Stimulated activated CD8-positive, alpha-beta memory T cell treated with anti-CD3 and anti-CD28 coated beads, Interleukin-15, amount 100 ng/mL, for 4 hours (primary cell): ENCODE data around the gene SFXN1.
"Not testable (repeated sequence)": the region's sequence is repeated elsewhere in the genome, so short reads cannot be mapped to it uniquely, and the experiment has no call there.

Experiments used
- DNase-seq, 2 donors: peaks; one replicate each; pipeline ENCODE4 v3.0.0-alpha.2; 2020; ENCODE audit warnings: low read depth in 2 of 2

Gene SFXN1, protein sequence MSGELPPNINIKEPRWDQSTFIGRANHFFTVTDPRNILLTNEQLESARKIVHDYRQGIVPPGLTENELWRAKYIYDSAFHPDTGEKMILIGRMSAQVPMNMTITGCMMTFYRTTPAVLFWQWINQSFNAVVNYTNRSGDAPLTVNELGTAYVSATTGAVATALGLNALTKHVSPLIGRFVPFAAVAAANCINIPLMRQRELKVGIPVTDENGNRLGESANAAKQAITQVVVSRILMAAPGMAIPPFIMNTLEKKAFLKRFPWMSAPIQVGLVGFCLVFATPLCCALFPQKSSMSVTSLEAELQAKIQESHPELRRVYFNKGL

DNA sequence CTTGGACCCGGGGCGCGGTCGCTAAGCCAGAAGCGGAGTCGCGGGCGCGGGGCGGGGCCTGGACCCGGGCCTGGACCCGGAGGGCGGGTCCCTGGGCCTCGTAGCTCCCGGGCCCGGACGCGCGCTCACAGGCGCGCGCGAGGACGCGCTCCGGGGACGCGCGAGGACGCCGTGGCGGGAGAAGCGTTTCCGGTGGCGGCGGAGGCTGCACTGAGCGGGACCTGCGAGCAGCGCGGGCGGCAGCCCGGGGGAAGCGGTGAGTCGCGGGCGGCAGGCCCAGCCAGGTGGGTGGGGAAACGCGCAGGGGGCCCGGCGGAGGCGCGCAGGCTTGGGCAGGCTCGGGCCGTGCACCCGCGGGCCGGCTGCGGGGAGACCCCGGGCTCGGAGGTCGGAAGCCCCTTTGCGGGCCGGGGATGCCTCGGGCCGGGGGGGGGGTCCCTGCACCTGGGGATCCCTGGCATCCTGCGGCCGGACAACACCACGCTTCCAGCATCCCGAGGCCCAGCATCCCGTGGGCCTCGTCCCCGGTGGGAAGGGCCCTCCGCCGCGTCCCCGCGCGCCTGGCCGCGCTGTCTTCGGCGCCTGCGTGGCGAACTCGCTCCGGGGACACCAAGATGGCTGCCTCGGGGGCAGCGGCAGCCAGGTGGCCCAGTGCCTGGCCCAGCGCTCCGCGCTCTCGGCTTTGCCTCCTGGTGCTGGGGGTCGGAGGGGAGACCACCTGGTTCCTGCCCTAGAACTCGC, at the start of gene SFXN1:
TSS of gene SFXN1 (plus strand) at position 177 of the 741 bp plus-strand sequence. CDS start 13,544 bp downstream, outside the sequence.
- DNase-seq: peak; percentile 56 to 76

DNA sequence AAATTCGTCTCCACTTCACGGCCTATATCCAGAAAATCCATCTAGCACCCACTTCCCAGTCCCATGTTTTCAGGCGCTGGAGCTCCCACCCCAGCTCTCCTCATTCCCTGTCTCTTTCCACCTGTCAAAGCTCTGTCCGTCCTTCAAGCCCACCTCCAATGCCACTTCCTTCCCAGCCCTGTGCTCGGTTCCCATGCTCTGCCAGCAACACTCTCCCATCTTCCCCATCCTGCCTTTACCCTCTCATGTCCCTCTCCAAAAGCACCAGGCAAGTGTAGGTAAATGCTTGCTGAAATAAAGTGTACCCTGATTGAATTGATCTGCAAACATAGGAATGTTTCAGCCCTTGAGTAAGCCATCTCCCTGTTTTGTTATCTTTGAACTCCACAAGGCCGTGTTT, 43.6 kb upstream of the SFXN1 start:
- no peak for DNase-seq

DNA sequence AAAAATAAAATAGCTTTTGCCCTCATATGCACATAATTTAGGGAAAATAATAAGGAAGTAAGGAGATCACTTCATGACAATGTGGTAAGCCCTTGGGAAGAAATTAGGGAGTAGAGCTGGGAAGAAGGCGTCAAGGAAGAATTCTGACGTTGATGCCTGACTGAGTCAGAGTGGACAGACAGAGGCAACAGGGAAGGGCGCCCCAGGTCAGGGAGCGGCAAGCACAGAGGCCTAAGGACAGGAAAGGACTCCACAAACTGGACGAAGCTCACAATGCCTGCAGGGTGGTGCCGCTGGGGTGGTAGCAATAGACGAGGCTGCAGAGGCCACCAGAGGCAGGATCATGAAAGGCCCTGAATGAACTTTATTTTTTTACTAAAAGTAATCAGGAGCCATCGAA, 42.0 kb upstream of the SFXN1 start:
- no peak for DNase-seq

DNA sequence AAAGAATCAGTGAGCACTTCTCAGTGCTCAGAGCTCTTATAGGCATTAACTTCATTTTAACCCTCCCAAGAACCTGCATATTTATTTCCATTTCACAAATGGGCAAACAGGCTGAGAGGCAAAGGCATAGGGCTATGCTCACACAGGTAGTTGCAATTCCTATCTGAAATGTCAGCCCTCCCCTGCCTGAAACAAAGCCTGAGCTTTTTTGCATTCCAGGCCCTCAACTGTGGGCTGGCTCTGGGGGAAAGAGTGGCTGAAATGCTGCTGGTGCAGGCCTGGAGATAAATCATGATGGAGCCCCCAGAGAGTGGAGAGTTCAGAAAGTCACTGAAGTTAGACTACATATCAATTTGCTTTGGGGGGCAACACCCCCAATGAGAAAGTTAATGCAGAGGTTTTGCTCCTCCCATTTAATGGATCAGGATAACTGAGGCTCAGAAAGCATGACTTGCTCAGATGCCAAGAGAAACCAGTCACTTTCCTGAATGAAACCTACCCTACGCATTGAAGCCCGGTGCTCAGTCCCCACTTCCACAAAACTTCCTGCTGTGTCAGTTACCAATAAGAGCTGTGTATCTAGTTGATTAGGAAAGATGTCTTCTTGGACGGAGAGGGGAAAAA, 40.0 kb upstream of the SFXN1 start:
- no peak for DNase-seq

DNA sequence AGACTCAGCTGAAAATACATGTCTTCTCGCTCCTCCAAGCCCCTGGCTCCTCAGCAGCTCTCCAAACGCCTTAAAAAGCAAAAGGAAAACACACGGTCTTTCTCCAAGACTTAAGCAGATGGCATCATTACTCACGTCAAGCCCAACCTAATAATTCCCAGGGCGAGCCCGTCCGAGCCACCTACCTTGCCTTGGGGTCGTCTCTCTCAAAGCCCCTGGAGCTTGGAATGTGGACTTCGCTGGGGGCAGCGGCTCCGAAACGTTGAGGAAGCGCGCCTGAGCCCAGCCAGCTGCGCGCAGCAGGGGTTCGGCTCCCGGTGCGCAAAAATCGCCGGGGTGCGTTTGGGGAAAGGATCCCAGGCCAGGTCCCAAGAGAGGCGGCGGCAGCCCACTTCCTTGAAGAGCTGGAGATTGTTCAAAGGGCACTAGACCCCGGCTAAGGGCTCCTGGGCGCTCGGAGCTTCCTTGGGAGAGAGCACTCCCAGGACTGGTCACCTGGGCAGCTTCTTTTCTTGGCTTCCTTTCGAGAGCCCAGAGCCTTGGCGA, 34.8 kb upstream of the SFXN1 start:
- no peak for DNase-seq

DNA sequence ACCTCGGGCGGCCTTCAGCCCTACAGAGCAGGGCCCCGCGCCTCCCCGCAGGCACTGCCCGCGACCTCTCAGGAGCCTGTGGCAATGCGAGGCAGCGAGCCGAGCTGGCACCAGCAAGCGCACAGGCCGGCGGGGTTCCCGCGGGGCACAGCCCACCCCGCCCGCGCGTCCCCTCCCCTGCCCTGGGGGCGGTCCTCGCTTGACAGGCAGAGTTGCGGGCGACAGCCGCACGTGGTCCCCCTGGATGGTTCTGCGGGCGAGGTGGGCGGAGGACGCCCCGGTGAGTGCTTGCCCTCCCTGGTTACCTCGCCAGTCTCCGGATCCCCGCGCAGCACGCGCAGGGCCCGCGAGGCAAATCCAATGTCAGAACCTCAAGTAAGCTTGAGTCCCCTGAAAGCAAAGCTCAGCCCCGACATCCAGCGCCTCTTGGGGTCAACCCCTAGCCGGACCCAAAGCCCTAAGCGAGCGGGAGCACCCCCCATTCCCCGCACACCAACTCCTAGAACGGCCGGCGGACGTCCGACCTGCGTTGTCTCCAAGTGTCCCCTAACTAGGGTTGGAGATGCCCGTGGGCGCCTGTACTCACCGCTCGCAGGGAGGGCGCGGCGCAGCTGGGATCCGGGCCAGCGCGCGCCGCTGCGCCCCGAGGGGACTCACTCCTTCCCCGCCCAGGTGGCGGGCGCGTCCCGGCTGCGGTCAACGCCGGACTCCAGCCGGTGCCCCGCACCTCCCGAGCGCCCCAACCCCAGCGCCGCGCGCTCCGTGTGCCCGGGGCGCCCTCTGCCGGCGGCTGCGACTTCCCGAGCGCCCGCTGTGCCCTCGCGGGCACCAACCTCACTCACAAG, 34.1 kb upstream of the SFXN1 start, which contains the start of gene DRD1:
TSS of gene DRD1 (minus strand) at position 123 of the 845 bp plus-strand sequence. CDS start 1,083 bp downstream, outside the sequence.
- DNase-seq: peak in 1 of 2 donors; percentile 16

DNA sequence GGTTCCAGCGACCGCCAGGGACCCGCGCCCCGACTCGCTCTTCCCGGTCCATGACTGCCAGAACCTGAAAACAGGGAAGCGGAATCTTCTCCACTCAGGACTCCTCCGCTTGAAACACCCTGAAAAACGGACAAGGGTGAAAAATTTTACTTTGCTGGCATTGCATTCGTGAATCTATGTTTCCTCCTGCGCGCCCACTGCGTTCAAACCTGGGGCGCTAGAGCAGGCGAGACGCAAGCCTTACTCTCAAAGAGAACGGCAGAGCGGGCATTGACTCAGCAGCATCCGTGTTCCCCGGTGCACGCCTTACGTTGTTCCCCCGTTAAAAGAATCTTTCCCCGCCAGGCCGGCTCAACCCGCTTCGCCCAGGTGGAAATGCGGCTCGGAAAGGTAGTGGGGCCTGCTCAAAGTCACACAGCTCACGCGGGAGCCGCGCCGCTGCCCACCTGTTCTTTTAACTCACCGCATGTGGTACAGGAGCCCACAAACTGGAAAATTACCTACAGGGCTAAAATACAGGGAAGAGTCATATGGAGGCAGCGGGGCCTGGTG, 33.4 kb upstream of the SFXN1 start:
- DNase-seq: no peak

DNA sequence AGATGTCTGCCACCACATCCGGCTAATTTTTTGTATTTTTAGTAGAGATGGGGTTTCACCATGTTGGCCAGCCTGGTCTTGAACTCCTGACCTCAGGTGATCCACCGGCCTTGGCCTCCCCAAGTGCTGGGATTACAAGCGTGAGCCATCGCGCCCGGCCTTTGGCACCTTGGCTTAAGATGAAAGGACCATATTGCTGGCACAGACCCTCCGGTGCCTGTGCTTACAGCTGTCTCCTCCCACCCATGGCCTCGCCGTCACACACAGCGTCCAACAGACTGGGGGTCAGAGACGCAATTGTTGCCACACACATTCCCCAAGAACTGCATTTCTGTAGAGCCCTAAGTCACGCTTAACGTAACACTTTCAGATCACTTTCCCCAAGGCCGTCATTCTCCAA, 32.0 kb upstream of the SFXN1 start:
- DNase-seq: not testable (repeated sequence)

DNA sequence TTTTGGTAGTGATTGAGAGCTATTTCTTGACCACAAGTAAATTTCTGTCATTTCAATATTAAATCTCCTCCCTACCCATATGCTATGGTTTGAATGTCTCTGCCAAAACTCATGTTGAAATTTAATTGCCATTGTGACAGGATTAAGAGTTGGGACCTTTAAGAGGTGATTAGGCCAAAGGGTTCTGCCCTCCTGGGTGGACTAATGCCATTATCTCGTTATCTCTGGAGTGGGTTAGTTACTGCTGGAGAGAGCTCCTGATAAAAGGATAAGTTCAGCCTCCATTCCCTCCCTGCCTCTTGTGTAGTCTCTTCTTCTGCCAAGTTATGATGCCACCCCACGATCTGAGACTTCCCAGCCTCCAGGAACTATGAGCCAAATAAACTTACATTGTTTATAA, 30.8 kb upstream of the SFXN1 start:
- no peak for DNase-seq

DNA sequence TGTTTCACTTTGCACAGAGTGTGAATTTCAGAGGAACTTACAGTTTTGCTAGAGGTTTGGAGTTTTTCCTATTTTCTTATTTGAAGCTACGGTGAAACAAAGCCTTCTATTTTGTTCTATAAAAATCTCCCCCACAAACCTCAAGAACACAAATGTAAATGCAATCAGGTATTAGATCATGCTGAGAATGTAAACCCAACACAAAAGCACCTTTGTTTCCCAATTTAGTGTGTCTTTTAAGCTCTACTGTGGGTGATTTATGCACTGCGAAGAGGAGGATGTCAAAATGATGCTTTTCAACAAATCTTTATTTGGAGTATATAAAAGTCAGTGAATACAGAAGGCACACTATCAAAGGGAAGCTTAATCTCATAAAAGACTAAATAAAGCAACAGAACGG, 30.1 kb upstream of the SFXN1 start:
- no peak for DNase-seq

DNA sequence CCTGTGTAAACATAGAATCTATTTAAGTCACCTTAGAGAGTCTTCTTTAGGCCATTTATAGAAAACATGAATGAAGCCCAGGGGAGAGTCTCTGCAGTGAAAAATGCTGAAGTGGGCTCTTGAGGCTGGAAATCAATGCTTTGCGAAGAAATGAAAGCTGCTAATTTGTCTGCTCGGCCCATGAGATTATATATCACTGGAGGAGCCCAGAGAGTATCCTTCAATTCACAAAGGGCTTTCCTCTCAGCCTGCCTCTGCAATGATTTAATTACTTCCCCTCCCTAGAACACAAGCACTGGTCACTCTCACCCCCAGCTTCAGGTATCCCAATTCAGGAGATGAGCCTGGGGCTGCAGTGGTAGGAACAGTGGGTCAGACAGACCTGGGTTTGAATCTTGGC, 26.2 kb upstream of the SFXN1 start:
- no peak for DNase-seq

DNA sequence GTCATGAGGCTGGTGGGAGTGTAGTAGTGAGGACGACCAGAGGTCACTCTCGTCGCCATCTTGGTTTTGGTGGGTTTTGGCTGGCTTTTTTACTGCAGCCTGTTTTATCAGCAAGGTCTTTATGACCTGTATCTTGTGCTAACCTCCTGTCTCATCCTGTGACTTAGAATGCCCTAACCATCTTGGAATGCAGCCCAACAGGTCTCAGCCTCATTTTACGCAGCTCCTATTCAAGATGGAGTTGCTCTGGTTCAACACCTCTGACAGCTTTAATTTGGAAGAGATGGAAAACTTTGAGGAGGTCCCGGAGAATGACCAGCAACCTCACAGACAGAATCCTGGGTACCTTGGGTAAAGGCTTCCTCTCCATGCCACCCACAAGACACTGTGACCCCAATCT, 24.0 kb upstream of the SFXN1 start:
- DNase-seq: not testable (repeated sequence)

DNA sequence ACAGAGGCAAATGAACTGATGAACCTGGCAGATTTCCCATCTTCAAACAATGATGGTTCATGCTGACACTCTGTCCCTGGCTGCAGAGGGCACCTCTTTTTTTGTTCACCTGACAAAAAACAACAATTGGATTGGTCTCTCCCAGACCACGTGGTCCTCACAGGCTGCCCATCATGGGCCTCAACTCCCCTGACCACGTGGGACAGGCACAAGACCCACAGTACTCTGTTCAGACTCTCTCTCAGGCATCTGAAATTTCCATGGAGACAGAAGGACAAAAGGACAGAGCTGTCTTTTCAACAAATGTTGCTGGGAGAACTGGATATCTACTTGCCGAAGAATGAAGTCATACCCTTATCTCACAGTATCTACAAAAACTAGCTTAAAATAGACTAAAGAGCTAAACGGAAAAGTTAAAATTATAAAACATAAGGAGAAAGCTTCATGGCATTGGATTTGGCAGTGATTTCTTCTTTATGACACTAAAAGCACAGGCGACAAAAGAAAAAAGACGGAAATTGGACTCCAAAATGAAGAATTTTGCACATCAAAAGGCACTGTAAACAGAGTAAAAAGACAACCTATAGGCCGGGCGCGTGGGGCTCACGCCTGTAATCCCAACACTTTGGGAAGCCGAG, 22.1 kb upstream of the SFXN1 start:
- no peak for DNase-seq

DNA sequence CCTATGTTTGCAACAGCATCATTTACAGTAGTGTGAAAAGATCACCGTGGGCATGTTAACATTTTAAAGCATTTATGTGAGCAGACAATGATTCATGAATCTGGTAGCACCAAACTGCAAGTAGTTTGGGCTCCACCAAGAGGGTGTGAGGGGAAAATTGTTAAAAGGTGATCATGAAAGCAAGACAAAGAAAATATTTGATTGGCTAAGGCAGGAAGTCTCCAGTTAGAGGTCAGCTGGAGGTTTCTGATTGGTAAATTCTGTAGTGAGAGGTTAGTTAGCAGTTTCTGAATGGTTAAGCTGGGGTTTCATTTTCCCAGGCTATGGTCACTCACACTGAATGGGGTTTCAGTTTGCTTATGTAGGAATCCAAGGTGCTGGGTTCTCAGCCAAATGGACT, 20.9 kb upstream of the SFXN1 start:
- no peak for DNase-seq

DNA sequence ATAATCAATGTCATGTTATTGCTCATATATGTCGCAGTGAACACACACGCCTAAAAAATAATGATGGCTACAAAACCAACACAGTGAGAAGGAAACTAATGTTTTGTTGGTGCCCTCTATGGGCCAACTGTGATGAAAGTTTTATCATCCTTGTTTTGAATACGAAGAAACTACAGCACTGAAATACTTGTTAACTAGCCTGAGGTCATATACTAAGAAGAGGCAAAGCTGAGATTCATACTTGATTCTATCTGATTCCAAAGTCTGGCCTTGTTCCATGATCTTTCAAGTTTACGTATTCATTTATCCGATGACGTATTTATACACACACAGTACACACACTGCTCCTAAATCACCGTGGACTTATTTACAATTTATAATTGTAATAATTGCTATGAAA, 18.2 kb upstream of the SFXN1 start:
- DNase-seq: no peak

DNA sequence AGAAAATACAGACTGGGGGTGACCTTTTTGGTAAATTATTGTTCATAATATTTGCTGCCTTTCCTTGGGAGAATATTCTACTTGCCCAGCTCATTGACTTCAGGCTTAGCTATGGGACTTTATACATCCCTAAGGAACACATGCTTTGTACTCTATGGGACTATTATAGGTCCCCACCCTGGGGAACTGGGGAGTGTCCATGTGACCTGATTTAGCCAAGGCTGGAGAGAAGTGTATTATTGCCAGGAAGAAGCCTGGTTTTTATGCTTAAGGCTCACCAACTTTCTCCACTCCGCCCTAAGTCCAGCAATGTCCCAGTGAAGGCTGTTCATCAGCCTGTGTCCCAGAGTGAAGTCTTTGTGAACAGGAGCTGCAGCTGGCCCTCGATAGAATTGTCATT, 17.8 kb upstream of the SFXN1 start:
- DNase-seq: no peak

DNA sequence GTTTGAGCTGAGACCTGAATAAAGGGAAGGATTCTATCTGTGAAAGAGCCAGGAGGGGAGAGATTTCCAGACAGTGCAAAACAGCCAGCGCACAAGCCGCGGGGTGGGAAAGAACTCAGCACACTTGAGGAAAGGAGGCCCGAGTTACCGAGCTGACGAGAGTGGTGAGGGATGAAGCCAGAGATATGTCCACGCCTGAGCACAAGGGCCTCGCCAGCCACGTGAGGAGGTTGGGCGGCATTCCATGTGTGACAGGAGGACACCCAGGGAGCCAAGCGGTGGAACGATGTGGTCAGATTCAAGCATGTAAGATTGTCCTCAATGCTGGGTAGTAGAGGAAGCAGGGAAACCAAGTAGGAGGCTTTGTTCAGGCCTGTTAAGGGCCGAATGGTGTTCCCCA, 17.0 kb upstream of the SFXN1 start:
- DNase-seq: no peak

DNA sequence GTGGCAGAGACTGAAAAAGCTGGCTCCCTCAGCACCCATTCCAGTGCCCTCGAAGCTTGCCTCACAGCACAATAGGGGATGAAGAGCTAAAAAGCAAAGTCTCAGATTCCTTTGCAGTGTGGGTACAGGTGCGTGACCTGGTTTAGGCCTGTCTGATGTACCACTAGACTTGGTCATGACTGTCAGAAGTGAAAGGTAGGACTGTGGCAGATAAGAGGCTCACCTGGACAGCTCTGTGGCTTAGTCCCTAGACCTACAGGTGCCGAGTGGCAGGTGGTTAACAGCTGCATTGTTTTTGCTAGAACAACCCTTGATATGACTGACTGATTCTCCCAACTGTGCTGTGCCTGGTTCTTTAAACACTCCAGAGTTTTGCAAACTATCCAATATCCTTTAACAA, 14.7 kb upstream of the SFXN1 start:
- DNase-seq: no peak

DNA sequence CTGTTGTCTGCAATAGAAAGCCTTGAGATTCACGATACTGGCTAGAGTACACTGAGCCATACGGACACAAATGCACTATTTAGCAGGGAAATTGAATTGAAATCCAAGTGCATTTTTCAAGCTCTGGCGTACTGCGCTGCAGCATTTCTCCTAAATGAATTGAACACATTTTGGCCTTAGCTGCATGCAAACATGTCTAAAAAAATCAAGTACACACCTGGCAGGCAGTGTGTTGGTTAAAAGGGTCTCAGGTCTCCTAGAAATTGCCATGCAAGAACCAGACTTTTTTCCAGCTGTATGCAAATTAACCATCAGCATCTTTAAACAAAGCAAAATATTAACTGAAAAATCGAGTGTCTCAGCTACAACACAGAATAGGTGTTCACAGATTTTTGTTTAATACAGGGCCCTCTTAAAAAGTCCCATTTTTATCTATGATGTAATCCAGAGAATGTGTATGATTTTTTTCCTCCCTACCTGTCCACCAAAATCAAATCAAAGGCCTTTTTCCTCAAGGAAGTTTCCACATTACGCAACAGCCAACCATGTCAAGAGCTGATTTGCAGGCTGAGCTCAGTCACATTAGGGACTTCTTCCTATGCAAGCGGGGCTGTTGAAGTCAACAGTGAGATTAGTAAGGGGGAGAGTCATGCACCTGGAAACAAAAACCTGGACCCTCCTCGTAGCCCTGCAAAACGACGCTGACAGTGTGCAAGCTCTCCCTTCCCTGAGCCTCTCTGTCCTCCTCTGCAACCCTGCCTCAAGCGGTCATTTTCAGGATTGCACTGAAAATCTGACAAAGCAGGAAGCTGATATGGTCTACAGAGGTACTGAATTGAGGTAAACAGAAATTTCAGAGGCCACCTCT, 14.1 kb upstream of the SFXN1 start:
- peak in 1 of 2 donors; percentile 54 for DNase-seq

DNA sequence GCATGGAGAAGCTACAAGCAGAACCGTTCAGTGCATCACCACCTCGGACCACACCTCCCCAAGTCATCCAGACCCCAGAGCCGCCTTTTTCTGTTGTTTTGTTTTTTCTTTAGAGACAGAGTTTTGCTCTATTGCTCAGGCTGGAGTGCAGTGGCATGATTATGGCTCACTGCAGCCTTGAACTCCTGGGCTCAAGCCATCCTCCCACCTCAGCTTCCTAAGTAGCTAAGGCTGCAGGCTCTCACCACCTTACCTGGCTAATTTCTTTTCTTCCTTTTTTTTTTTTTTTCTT, 13.5 kb upstream of the SFXN1 start:
- DNase-seq: no peak
